SU-DHL-6 (cell line): ENCODE data around the gene SEC24B.

Source experiments
- CTCF ChIP-seq: fragments of 200-600 bp; sonication (generic); IDR thresholded peaks from one replicate; pipeline ENCODE4 v1.5.1; 2017; ENCODE audit warnings: antibody characterized with exemption, mild to moderate bottlenecking, low read length, moderate library complexity; ENCODE audit not compliant: insufficient read depth, poor library complexity, severe bottlenecking
- EZH2phosphoT487 ChIP-seq: fragments of 200-600 bp; sonication (generic), shearing (Covaris generic); conservative IDR thresholded peaks from 2 replicates; pipeline ENCODE4 v1.6.1; 2018; ENCODE audit warnings: mild to moderate bottlenecking, antibody characterized with exemption, low read length, moderate library complexity, mixed read lengths

DNA sequence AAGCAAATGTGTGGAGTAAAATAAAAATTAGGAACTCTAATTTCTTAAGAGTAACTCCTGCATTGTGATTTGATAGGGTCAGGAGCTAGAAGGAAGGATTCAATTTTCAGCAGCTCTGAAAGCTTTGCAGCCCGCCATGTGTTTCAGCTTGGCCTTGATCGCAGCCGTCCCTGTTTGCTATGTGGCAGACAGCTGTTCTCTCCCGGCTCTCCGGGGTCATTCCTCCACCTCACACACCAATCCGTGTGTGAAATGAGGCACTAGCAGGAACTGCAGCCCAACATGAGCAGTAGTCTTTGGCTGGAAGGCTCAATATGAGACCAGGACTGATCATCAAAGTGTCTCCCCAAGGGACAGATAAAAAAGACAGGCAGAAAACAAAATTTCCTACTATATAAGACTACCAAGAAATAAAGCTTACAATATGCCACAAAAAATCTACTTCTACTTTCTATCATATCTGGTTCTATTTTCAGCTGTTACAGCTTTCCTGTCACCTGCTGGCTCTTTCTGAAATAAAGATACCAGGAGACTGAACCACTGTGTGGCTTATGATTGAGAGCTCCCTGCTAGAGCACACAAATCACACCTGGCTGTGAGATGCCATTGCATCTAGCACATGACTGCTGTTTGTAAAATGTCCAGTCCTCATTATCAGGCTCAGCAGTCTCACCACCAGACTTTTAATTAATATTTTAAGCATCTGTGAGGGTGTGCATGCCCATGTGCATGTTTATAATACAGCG lies 44.1 kb upstream of the SEC24B start:
- no peak for TF ChIP-seq CTCF
- TF ChIP-seq EZH2phosphoT487 = no peak
